K562 (cell line): ENCODE data around the gene HMX1. TPM values are rescaled to one million over a fixed set of nuclear protein-coding genes. Genes with fewer than 3 reads are reported as not detected.
A peak's percentile ranks its signal among the peaks of the same experiment; 100 is the strongest.

Source experiments
- ATAC-seq: fragments of 200-7000 bp; cut with Tn5 transposase; 3 replicates; pipeline ENCODE4 v1.9.1; 2020; ENCODE audit warnings: moderate library complexity
- BruUV-seq: library from RNA; stranded (reverse); fragments of 400-500 nt; replicated peaks from 2 replicates; lab custom pipeline; 2021; lab: Mats Ljungman, UMichigan
- CTCF ChIA-PET: fragments of 300-600 bp; formaldehyde crosslinking; extraction: SDS; loops from one replicate; lab custom pipeline; 2021; ENCODE audit warnings: low intra/inter-chr PET ratio; lab: Yijun Ruan, JAX
- POLR2A ChIA-PET: fragments of 300-600, 350-650 bp; sonication (Branson Sonifier 250); formaldehyde crosslinking; extraction: SDS; loops from one replicate; lab custom pipeline; 2021; ENCODE audit warnings: antibody characterized with exemption, inconsistent platforms; lab: Yijun Ruan, JAX
- DNase-seq, 4 experiments: peaks; one replicate each; pipeline versions ENCODE4 v3.0.0 to v3.0.0-alpha.2; 2011 to 2018; ENCODE audit warnings: low spot score in 3 of 4, mixed read lengths in 3 of 4; ENCODE audit errors: extremely low read depth in 1 of 4
- FAIRE-seq: peaks from 2 replicates; lab custom pipeline; 2011; peaks lifted over from hg19 to GRCh38; lab: Jason Lieb, UNC
- H2AFZ ChIP-seq: 2 replicates; pipeline ENCODE4 v1.6.0; 2011; ENCODE audit warnings: low read depth, low read length, control low read depth, inconsistent platforms
- H3K27ac ChIP-seq: fragments of 200-600 bp; 3 replicates; pipeline ENCODE4 v1.8.0; 2011; ENCODE audit warnings: low read depth, mild to moderate bottlenecking, control low read depth, inconsistent platforms, low read length, moderate library complexity, mixed read lengths; ENCODE audit errors: extremely low read depth
- H3K27me3 ChIP-seq, 2 experiments: fragments of 300-600 bp in 1 of 2; 2 replicates in 1 of 2; 3 replicates in 1 of 2; pipeline versions ENCODE4 v1.6.0 to v1.8.0; 2011; ENCODE audit warnings: inconsistent platforms in 2 of 2, low read length in 2 of 2, mild to moderate bottlenecking in 1 of 2, mixed read lengths in 1 of 2, moderate library complexity in 1 of 2; ENCODE audit not compliant: control insufficient read depth in 2 of 2, insufficient read depth in 2 of 2
- H3K36me3 ChIP-seq: fragments of 300-600 bp; 3 replicates; pipeline ENCODE4 v1.8.0; 2011; ENCODE audit warnings: mild to moderate bottlenecking, low read length, inconsistent platforms; ENCODE audit not compliant: control insufficient read depth, insufficient read depth
- H3K4me1 ChIP-seq, 2 experiments: fragments of 200-600 bp in 1 of 2; replicated peaks in 1 of 2; 2 replicates in 1 of 2; 3 replicates in 1 of 2; pipeline versions ENCODE4 v1.5.1 to v1.8.0; 2011; ENCODE audit warnings: inconsistent platforms in 2 of 2, low read length in 2 of 2, mild to moderate bottlenecking in 1 of 2, mixed read lengths in 1 of 2, moderate library complexity in 1 of 2; ENCODE audit not compliant: control insufficient read depth in 2 of 2, insufficient read depth in 2 of 2
- H3K4me2 ChIP-seq: 2 replicates; pipeline ENCODE4 v1.6.1; 2011; ENCODE audit warnings: low read length, control low read depth, inconsistent platforms, mixed read lengths; ENCODE audit not compliant: insufficient read depth
- H3K4me3 ChIP-seq: fragments of 200-600 bp; sonication (generic), shearing (Covaris generic); 2 replicates; pipeline ENCODE4 v1.5.1; 2016; ENCODE audit warnings: control low read depth, inconsistent platforms
- H3K79me2 ChIP-seq: fragments of 200-600 bp; 3 replicates; pipeline ENCODE4 v1.8.0; 2011; ENCODE audit warnings: low read length, inconsistent platforms; ENCODE audit not compliant: control insufficient read depth, insufficient read depth
- H3K9ac ChIP-seq, 2 experiments: 2 replicates each; pipeline versions ENCODE4 v1.6.0 to v1.6.1; 2011; ENCODE audit warnings: low read depth in 2 of 2, low read length in 2 of 2, control low read depth in 1 of 2, inconsistent platforms in 1 of 2, mild to moderate bottlenecking in 1 of 2, mixed read lengths in 1 of 2; ENCODE audit not compliant: insufficient read depth in 1 of 2
- H3K9me1 ChIP-seq: one replicate; pipeline ENCODE4 v1.6.0; 2011; ENCODE audit warnings: inconsistent platforms, mild to moderate bottlenecking, low read length, moderate library complexity; ENCODE audit not compliant: control insufficient read depth, insufficient read depth
- H3K9me3 ChIP-seq: replicated peaks from 2 replicates; pipeline ENCODE4 v1.5.1; 2011; ENCODE audit warnings: low read depth, low read length, inconsistent platforms; ENCODE audit not compliant: control insufficient read depth, insufficient read depth
- H4K20me1 ChIP-seq: replicated peaks from 2 replicates; pipeline ENCODE4 v1.6.1; 2011; ENCODE audit warnings: low read length, inconsistent platforms, mixed read lengths; ENCODE audit not compliant: control insufficient read depth, insufficient read depth
- MAFK ChIP-seq: IDR thresholded peaks from 2 replicates; pipeline ENCODE4 v1.6.1; 2011; ENCODE audit warnings: low read length, improper control_type of control experiment
- MCM7 ChIP-seq, 2 experiments: fragments of 450-650 bp; IDR thresholded peaks; 2 replicates each; pipeline ENCODE4 v1.6.1; 2016 to 2018
- RBM25 ChIP-seq: fragments of 200-400 bp; formaldehyde crosslinking; IDR thresholded peaks from 2 replicates; pipeline ENCODE4 v1.6.1; 2018; ENCODE audit warnings: low read length, low read depth, moderate library complexity; ENCODE audit not compliant: severe bottlenecking
- TARDBP ChIP-seq: fragments of 450-650 bp; IDR thresholded peaks from 2 replicates; pipeline ENCODE4 v1.6.1; 2016
- ZFP36 ChIP-seq: fragments of 150-350 bp; IDR thresholded peaks from 2 replicates; pipeline ENCODE4 v1.6.1; 2018; ENCODE audit warnings: low read length, low read depth; ENCODE audit not compliant: partially characterized antibody
- WGBS: fragments of 100-300 bp; shearing (Covaris generic); methylation state at CpG from one replicate; pipeline ENCODE4 v1.1.6; 2016; ENCODE audit warnings: low coverage, mixed read lengths; ENCODE audit not compliant: insufficient coverage; ENCODE audit errors: missing lambda C conversion rate; 5-methylcytosine and 5-hydroxymethylcytosine counted together
- in situ Hi-C: fragments of 300-500 bp; cut with MboI; formaldehyde crosslinking; loops from 4 replicates; pipeline ENCODE4 v1.15.0; 2018; ENCODE audit warnings: inconsistent platforms, mixed read lengths
- intact Hi-C: fragments of 100-400 bp; cut with micrococcal nuclease; formaldehyde crosslinking; loops from 2 replicates; pipeline ENCODE4 v1.14.2; 2022
- polyA plus RNA-seq, 8 experiments: library from polyadenylated mRNA; depleted of rRNA in 4 of 8; stranded (reverse) in 5 of 8; unstranded in 3 of 8; fragments of >200 nt; fragmentation: Nextera tagmentation in 2 of 8; fragmentation: Illumina TruSeq in 1 of 8; extraction: Ambion mirVana in 2 of 8; extraction: Trizol in 1 of 8; gene quantifications; 2 replicates each; pipeline versions ENCODE4 v1.2.1 to v1.2.3, GENCODE V29; 2011 to 2014; ENCODE audit warnings: inconsistent platforms in 1 of 8, missing spikeins in 1 of 8
- total RNA-seq, 7 experiments: library from RNA; depleted of rRNA in 6 of 7; stranded (reverse); fragments of >200 nt in 6 of 7; fragmentation: Illumina TruSeq in 2 of 7; extraction: Trizol in 2 of 7; gene quantifications; 2 replicates each; pipeline versions ENCODE4 v1.2.1 to v1.2.3, GENCODE V29; 2011 to 2021; ENCODE audit warnings: low replicate concordance in 1 of 7

HMX1 gene
- total and polyA plus RNA-seq, 9 of the 15 experiments (the other 6 are each of a cell fraction or from before 2014, with no cell fraction given) = not detected

DNA sequence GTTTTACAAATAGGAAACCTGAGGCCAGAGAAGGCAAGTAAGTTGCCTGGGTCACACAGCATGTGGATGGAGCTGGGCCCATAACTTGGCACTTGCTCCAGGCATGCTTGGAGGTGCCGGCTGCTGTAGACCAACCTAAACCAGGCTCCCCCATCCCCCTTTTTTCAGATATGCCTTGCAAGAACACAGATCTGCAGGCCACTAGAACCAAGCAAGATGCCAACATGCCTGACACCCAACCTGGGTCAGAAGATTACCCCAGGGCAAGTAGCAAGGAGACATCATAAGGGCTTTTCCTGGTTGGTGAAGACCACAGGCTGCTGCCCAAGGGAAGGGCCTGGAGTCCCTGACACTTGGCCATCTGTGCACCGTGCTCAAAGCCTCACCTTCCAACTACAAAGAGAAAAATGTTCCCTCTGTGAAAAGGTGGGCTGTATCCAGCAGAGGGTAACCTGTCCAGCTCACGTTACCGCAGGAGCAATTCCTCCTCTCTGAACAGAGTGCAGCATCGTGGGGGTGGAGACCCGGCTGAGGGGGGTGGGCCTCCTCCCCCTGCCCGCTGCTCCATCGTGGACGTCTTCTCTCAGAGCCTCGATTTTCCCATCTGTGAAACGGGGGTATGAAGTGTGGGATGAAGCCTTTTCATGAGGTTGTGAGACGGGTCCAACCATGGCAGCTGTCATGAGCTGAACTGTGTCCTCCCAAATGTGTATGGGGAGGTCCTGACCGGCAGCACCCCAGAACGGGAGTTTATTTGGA is 23.0 kb downstream of the HMX1 start:
- Histone ChIP-seq H3K27me3 (peaks cover 0 to 45% of the 10 kb centered on the region in 2 experiments; a peak in 3 of 5 replicates), H3K4me1 (no peaks in the 10 kb centered on the region; a peak in 1 of 5 replicates), H3K79me2 (no peaks in the 10 kb centered on the region), H3K4me2 (no peak overlapping the region), H3K9ac (no peak overlapping the region), H3K4me3 (no peak overlapping the region), H3K36me3 (no peaks in the 10 kb centered on the region), H3K27ac (no peak overlapping the region), H4K20me1 (peaks cover 4% of the 10 kb centered on the region; the same call in 1 of the 2 replicates), H2AFZ (no peak overlapping the region), H3K9me1 (no peaks in the 10 kb centered on the region), H3K9me3 (no peaks in the 10 kb centered on the region)
- no TSS peak for BruUV-seq
- CTCF ChIA-PET = no interaction called here
- TF ChIP-seq ZFP36 = peak; percentile 8
- TF ChIP-seq TARDBP = no peak
- TF ChIP-seq RBM25 = peak; percentile 15
- DNase-seq = no peak
- POLR2A ChIA-PET = interaction anchor here (0.6 to 0.8 kb wide), 2 partner anchors 8 to 11 kb away, joined by 3 read pairs; no protein-coding TSS in a partner anchor
- WGBS = 0% methylated on average over 11 of the region's 14 CpGs
- FAIRE-seq = no peak
- intact Hi-C loops (no loop called here), in situ Hi-C loops (no loop called here)
- no peak for ATAC-seq

DNA sequence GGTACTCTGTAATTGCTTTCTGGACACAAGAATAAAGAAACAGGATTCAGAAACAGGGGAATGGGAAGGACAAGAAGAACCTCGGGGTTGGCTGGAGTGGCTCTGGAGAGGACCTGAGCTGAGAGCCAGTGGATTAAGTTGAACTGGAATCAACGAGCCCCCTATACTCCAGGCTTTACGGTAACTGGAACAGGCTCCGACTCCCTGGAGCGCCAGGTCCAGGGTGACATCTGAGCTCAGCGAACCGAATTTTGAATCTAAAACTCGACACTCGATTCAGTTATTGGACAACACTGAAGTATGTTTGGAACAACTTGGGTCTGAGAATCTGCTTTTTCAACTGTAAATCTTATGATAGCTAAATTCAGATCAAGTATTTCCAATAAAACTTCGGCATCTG is 23.9 kb downstream of the HMX1 start:
- FAIRE-seq (peak; percentile 78), ATAC-seq (peak; percentile 79), DNase-seq (peak in 1 of 4 experiments; percentile 13)
- CTCF ChIA-PET = no interaction called here
- H3K27ac ChIP-seq = no peak overlapping the region
- under 1% methylated on average over 10 of the region's 10 CpGs for WGBS
- POLR2A ChIA-PET = interaction anchor here (0.8 to 1.0 kb wide), 2 partner anchors 9 to 147 kb away, joined by 3 to 5 read pairs; no protein-coding TSS in a partner anchor
- in situ Hi-C loops (no loop called here), intact Hi-C loops (no loop called here)
- no peaks in the 10 kb centered on the region for H3K79me2 ChIP-seq
- peaks cover 0 to 45% of the 10 kb centered on the region in 2 experiments; a peak in 3 of 5 replicates for H3K27me3 ChIP-seq
- H3K4me2 ChIP-seq = no peak overlapping the region
- H3K36me3 ChIP-seq = no peaks in the 10 kb centered on the region
- no peaks in the 10 kb centered on the region; a peak in 1 of 5 replicates for H3K4me1 ChIP-seq
- H2AFZ ChIP-seq = no peak overlapping the region
- H3K4me3 ChIP-seq = no peak overlapping the region
- peaks cover 4% of the 10 kb centered on the region; the same call in 1 of the 2 replicates for H4K20me1 ChIP-seq
- BruUV-seq = no TSS peak
- no peaks in the 10 kb centered on the region for H3K9me3 ChIP-seq
- H3K9ac ChIP-seq = no peak overlapping the region
- no peaks in the 10 kb centered on the region for H3K9me1 ChIP-seq
- TF ChIP-seq MAFK (peak; percentile 25; the same call in 1 of the 2 replicates), MCM7 (IDR thresholded peaks at IDR 0.05) (no peak)
